T-helper 2 cell (primary cell): ENCODE data around the gene TMEM150A.
"Not testable (repeated sequence)": the region's sequence is repeated elsewhere in the genome, so short reads cannot be mapped to it uniquely, and the experiment has no call there.

Experiments
- DNase-seq, 5 experiments: peaks; one replicate each; pipeline versions ENCODE4 v3.0.0 to v3.0.0-alpha.2; 2012 to 2022

Gene TMEM150A

DNA sequence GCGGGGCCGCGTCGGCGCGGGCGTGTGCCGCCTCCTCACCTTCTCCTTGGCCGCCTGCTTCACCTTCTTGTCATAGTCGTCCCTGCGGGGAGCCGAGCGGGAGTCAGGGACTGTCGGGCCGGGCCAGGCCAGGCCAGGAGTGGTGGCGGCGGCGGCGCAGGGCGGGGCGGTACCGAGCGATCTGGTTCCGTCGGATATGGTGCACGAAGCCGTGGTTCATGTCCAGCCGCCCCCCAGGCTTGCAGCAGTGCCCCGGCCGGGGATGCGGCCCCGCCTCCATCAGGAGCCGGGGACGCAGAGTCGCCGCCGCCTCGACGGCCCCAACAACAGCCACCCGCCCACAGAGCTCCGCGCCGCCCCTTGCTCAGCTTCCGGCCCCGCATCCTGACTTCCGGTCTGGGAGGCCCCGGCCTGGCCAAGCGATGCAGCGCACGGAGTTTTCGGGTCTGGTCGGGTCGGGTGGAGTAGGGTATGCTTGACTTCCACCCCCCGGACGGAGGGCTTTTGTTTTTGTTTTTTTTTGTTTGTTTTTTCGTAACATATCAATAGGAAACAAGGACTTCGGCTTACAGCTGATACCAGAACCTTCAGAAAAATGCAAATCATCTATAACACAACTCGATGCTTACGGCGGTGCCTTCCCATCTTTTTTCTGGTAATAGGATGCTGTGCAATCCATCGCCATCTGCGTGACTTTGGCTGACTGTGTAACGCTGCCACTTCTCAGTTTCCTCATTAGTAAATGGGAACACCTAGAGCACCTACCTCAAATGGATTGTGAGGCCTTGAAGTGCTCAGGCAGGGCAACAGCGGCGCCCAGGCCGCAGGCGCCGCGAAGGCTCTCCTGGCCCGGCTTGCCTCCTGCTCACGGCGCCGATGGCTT, 9.4 kb upstream of the TMEM150A start, which contains the start of gene C2orf68:
C2orf68 (minus strand) TSS at position 362 of the 883 bp plus-strand sequence; CDS start at position 280, 82 bp downstream.
- peak; percentile 61 to 92 (median 76) for DNase-seq

DNA sequence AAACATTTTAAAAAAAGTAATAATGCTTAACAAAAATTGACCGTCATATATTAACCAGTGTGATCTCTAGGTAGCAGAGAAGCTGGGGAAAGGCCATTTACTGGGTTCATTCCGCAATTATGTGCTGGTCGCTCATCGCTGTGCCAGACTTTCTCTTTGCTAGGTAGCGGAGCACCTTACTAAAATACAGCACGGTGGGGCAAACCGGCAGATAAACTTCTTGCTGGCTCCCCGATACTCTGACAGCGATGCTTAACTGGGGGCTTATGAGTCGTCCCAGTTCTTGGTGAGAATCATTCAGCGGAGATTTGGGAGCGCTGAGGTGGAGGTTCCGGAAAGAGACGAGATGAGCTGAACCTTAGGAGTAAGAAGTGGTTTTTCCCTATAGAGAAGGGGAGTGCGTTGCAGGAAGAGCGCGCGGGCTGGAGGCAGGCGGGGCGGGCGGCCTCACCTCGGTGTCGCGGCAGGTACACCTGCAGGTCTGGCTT, 8.8 kb upstream of the TMEM150A start:
- DNase-seq: no peak

DNA sequence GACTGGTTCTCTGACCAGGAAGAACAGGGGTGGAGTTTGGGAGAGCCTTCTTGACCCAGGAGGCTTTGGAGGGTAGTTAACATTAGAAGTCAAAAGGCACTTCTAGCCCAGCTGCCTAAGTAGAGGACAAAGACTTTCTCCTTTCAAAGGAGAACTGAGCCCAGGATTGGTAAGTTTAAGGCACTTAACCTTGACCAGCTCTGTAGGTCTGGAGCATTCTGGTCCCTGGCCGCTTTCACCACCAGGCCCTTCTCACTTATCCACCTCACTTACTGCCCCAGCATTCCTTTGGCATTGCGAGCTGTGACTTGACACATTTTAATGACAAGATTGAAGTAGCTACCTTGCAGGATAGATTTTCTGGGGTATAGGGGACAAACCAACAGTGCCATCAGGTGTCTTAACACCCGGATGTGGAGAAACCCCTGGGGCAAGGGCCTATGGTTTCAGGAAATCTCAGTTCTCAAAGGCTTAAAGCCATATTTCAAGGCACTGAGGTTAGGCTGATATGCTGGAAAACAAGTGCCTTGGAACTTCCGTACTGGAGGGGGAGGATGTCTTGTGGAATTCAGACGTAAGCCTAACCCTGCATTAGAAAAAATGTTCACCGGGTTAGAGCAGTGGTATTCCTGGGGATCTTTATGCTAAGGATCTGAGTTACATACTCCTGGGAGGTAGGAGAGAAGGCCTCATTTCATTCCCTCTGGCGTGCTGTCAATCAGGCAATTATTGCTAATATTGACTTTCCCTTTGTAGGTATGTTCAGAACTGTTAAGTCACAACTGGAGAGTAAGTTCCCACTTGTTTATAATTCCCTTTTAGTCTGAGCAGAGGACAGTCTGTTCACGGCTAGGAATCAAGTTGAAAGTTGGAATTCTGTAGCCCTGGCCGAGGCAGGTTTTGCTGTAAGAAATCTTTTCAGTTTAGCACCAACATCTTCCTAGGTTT, 5.0 kb upstream of the TMEM150A start:
- DNase-seq: no peak

DNA sequence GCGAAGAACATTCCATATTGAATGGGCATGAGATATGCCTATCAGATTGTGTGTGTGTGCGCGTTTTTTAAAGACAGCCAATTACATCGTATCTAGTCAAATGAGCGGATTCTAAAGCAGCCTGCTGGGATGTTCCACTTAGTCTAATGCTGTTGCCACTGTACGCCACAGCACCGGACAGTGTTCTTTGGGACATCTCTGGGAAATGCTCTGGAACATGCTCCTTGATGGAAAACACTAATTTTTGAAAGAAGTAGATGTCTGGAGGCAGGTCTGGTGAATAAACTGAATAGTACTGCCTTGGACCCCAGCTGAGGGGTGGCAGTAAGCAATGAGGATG, 3.6 kb upstream of the TMEM150A start:
- DNase-seq: no peak

DNA sequence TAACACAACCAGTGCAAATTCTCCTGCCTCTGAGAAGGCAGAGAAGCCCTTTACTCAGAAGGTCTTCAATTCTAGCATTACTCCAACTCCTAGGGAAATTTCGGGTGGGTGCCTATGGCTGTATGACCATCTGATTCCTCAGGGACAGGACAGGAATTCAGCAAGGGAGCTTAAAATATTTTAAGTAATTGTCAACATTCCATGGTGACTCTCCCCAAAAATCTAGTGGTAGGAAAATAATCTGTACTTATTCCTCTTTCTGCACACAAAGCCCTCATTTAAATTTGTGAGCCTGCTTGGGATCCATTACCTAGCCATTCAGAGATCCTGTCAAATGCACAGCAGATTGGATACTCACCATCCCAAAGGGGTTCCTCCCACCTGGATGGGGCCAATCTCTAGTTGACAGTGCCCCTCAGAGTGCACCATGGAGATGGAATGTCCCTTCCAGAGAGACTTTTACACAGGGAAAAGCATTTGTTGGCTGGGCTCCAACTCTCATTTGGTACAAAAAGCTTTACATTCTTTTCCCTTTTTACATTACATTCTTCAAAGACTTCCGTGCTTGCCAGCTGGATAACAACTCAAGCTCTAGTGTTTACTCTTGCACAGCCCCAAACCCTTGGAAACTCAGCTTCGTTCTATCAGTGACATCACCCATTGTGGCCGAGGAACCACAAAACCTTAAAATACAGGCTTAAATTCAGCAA, 3.1 kb upstream of the TMEM150A start:
- DNase-seq: no peak

DNA sequence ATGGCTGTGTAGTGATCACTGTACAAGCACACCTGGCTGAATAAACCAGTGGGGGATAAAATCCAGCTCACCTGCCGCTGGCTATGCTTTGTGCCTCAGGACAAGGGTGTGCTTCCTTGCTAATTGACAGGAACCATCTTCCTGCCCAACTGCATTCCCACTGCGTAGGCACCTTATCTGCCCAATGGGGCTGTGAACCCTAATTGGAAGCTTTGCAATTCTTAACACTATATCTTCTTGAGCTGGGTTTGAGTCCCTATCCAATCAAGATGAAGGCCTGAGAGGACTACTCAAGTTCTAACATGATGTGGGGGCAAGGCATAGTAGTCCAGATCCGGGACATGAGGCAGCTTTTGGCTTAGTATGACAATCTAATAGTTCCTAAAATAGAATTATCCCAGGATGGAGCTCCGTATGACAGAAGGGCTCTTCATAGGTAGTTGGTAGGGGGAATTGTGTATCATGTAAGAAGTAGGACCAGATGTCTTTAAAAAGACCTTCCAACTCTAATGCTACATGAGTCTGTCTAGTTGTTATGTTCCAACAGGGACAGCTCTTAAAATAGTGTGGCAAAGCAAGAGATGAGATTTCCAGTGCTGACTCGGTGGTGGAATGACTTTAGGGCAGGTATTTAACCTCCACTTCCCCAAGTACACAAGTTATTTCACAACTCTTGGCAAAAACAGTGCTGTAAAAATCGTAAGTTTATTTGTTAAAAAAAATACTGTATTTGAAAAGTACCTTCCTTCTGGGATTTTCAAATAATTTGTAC, 2.3 kb upstream of the TMEM150A start:
- DNase-seq: no peak

DNA sequence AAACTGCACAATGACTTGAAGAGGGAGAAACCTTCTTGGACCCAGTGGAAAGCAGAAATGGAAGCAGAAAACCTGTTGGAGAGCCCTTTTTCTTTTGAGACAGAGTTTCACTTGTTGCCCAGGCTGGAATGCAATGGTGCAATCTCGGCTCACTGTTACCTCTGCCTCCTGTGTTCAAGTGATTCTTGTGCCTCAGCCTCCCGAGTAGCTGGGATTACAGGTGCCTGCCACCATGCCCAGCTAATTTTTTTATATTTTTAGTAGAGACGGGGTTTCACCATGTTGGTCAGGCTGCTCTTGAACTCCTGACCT, 1.6 kb upstream of the TMEM150A start:
- DNase-seq: not testable (repeated sequence)

DNA sequence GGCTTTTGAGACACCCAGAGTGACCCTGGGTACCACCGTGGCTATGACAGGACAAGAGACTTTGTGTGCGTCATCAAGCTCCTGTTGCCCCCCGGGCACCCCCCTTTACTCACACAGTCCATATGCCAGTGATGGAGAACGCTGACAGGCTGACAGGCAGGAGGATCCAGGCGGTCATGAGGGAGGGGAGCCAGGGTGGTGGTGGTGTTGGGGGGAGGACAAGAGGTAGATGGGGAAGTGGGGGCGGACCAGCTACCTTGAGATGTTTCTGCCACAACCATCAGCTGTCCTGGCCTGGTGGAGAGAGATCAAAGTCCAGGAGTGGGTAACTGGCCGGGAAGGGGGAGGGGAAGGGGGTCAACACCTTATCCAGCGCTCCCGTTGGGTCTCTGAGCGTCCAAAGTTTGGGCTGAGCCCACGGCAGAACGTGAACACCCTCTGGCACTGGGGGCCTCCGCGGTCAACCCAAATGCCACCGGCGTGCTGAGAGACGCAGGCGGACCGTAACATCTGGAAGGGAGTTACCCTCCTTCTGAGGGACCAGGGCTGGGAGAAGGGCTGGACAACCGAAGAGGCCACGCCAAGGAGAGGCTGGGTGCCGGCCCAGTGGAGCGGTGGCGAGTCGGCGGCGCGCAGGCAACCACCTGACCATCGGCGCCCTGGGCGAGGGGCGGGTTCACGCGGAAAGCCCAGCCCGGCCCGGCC, 575 bp downstream of the TMEM150A start:
- DNase-seq: no peak

DNA sequence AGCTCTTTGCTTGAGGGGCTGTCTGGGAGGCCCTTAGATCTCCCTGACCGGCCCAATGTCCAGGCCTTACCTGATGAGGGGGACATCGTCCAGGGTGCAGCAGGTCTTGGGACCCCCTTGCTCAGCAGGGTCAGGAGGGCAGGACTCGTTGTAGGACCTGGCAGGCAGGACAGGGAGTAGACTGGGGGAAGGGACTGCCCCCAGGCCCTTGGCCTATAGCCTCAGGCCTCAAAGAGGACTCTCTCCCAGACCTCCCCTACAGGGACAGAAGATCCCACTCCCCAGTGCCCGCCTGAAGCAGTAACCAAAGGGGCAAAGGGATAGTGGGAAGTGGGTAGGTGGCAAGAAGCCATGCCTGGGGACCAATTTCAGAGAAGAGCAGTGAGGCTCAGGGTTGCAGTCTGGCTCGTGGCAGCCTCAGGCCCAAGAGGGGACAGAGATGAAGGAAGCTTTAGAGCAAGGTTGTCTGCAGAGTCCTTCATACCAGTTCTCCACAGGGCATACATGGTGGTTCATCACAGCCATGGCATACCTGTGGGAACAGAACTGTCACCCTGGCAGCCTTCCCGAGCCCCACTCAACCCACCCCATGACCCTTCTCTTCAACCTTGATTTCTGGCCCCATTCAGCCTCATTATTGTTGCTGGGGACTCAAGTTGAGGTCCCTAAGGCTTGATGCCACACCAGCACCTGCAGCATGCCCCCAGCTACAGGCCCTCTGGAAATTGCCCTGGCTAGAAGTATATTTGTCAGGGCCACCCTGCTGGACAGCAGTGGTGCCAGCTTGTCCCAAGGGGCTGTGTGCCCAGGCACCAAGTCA, 1.3 kb downstream of the TMEM150A start:
- DNase-seq: no peak

DNA sequence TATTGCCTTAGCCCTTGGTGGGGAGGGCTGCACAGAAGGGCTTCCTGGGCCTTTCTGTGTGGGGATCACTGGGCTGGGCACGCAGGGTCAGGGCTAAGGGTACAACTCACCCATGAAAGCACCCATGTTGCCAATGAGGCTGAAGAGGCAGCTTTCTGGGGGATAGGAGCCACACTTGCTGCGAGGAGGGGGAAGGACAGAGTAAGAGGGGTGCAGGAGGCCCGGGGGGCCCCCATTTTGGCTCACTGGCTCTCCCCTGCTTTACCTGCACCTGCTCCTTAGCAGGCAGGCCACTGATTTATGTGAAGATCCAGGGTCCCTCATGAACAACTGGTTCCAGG, 2.3 kb downstream of the TMEM150A start:
- no peak for DNase-seq

DNA sequence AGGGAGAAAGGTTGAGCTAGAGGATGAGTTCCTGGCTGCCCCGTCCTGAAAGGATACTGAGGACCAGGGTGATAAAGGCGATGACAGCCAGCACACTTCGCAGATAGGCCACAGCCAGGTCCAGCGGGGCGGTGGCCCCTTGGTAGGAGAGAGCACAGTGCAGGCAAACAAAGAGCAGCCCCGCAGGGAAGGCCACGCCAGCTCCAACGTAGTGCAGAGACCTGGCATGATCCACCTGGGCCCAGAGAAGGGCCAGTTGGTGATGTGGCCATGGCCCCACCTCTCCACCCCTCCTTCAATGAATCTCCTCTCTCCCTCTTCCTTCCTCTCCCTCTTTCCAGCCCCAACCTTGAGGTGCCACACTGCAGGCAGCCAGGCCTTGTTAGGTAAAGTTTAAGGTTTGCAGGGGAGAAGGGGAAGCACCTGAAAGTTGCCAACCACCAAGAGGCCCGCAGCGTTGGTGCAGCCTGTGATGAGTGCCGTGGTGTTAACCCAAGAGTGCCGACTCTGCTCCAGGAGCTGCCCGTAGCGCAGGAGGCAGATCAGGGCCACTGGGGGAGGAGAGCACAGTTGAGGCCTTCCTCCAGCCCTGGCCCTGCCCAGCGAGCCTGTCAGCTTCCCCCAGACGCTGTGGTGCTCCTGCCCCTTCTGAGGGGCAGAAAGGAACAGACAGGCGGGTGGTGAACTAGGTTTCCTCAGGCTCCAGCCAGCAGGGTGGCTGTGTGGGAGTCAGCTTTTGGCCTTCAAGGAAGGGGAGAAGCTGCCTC, 2.8 kb downstream of the TMEM150A start:
- DNase-seq: peak in 1 of 5 experiments; percentile 19

DNA sequence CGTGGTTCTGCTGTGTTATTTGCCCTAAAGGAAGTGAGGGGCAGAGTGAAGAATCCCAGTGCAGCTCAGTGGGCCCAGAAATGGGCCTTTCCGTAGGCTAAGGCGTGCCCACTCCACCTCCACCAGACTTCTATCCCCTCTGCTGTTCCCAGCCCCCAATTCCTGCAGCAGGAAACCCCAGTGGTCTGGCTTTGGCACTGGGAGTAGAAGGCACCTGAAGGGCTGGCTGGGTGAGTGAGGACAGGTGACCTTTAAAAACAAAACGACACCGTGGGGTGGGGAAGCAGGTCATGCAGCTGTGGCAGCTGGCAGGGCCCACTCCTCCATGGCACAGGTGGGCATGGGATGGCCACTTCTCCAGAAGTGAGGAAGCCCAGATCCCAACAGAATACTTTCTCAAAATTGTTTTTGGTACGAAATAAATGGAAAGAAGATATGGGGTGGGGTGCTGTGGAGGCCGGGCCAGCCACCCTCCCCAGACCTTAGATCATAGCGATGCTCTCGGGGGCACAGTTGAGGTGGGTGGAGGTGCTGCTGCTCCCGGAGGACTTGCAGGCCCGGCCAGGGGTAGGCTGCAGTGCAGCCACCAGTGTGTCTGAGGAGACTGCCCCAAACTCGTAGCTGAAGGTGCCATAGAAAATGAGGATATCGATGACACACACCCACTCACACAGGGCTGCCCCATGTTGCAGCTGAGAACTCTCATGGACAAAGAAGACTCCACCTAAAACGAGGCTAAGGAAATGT, 3.7 kb downstream of the TMEM150A start:
- no peak for DNase-seq

DNA sequence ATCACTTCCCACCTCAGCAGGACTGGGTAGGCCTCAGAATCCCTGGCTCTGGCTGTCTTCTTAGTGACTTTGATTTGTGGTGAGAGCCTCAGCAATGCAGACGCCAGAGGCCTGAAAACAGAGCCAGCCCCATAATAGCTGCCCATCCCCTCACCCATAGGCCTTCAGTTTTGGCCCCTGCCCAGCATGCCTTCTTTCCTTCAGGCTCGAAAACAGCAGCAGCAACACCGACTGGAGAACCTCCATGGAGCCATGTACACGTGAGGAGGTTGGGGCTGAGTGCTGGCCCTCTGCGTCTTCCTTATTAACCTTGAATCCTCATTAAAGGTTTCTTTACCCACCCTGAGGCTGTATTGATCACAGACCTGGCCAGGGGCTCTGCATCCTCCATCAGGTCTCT, 5.3 kb downstream of the TMEM150A start:
- DNase-seq: no peak

DNA sequence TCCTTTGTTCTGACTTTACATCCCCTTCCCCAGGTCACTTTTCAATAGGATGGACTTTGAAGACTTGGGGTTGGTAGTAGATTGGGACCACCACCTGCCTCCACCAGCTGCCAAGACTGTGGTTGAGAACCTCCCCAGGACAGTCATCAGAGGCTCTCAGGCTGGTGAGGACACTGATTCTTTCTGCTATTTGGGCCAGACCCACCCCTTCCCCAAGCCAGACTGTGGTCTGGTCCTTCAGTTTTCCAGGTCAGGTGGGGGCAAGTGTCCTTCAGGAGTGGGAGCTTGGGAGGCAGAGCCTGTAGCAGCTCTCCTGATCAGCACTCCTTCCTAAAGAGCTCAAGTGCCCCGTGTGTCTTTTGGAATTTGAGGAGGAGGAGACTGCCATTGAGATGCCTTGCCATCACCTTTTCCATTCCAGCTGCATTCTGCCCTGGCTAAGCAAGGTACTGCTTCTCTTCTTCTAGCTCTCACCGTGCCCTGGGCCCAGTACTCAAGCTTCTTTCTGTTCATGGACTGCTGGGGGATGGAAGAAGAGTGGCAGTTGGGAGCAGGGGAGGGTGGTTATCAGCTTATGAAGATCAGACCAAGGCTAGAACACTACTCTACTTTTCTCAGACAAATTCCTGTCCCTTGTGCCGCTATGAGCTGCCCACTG, 5.9 kb downstream of the TMEM150A start:
- DNase-seq: no peak

DNA sequence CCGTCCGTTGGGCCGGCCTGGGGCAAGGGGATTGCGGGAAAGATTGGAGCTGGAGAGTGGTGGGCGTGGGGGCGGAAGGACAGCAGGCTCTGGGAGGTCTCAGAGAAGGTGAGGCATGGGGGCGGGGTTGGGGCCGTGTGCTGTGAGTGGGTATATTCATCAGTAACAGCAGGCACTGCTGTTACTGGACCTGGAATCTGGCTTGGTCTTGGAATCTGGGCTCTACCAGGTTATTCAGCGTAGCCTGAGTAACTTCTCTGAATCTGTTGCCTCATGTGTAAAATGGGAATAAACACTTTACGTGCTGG, 6.5 kb downstream of the TMEM150A start:
- peak in 1 of 5 experiments; percentile 31 for DNase-seq

DNA sequence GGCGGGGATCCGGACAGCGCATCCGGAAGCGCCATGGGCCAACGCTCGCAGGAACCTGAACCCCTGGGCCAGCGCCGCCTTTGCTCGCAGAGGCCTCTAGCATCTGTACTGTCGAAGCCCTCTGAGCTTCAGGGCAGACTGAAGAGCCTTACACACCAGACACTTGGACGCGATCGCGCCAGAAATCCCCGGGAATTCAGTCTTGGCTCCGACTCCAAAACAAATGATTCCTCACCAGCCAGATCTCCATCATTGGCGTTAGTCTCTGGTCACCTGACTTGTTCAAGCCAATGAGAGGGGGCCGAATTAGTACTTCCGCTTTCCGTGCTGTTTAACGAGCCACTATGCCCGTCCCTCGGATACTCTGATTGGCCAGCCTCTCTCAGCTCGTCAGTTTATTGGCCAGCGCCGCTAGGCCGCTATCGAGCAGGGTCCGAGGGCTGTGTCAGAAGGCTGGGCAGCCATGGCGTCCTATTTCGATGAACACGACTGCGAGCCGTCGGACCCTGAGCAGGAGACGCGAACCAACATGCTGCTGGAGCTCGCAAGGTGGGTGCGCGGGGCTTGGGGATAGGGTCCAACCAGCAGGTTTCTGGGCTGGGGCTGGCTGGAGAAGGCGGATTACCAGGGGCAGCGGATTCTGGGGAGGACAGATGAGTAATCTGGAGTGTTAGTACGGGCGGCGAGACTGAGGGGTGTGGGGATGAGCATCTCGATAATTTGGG, 7.0 kb downstream of the TMEM150A start, which contains the start of gene RNF181:
RNF181 (plus strand) TSS at position 445 of the 725 bp plus-strand sequence; CDS start at position 464, 19 bp downstream.
- DNase-seq: peak; percentile 67 to 97 (median 86)

DNA sequence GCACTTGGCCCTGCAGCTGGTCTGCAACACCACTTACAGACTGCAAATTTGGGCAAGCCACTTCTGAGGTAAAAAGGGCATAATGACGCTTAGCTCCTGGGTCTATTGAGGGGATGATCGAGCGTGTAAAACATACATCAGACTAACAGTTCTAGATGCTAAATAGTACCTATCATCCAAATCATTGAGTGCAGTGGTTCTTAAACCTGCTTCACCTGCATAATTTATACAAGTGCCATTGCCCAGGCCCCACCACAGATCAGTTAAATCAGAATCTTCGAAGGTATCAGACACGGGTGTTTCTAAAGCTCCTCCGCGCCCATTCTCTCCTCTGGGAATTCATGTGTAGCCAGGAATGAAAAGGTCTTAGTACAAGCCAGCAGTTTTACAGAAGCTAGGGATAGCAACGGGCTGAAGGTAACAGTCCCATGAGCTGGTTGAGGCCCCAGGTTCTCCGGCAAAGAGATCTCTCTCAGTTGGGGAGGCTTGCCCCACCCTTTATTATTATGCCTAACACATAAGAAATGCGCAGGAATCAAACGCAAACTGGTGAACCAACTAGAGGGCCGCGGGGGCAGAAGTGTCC, 7.7 kb downstream of the TMEM150A start:
- no peak for DNase-seq
